ENCODE measurements around the gene FEN1. TPM values are rescaled to one million over a fixed set of nuclear protein-coding genes. Genes with fewer than 3 reads are reported as not detected.
A peak's percentile ranks its signal among the peaks of the same experiment; 100 is the strongest.

The FEN1 gene
- total and polyA plus RNA-seq, 2 of the 13 experiments (the other 11 are each of a cell fraction or from before 2014, with no cell fraction given): 12.4 to 102 TPM

- TF ChIP-seq SMAD1 (CRISPR knock-in tag; IDR thresholded peaks at IDR 0.05; ENCODE audit: borderline replicate concordance, low read depth) (peak; percentile 30; the same call in 1 of the 2 replicates), NR2F2 (IDR thresholded peaks at IDR 0.05; ENCODE audit: borderline replicate concordance, low read depth) (no peak), FOSL1 (CRISPR knock-in tag; IDR thresholded peaks at IDR 0.05; ENCODE audit: borderline replicate concordance) (no peak), FOXC1 (CRISPR knock-in tag; IDR thresholded peaks at IDR 0.05; ENCODE audit: borderline replicate concordance) (no peak), ZBTB14 (CRISPR knock-in tag; IDR thresholded peaks at IDR 0.05) (peak; percentile 47; the same call in 1 of the 2 replicates), MATR3 (CRISPR knock-in tag; IDR thresholded peaks at IDR 0.05) (no peak), HOXA3 (CRISPR knock-in tag; IDR thresholded peaks at IDR 0.05) (no peak), ZNF746 (CRISPR knock-in tag; IDR thresholded peaks at IDR 0.05) (no peak), ZFX (CRISPR knock-in tag; IDR thresholded peaks at IDR 0.05; ENCODE audit: low read depth) (peak; percentile 53), TFDP2 (CRISPR knock-in tag; IDR thresholded peaks at IDR 0.05) (no peak), HMG20A (CRISPR knock-in tag; IDR thresholded peaks at IDR 0.05; ENCODE audit: borderline replicate concordance) (no peak), KLF9 (CRISPR knock-in tag; IDR thresholded peaks at IDR 0.05; ENCODE audit: low read depth) (no peak), KAT2B (IDR thresholded peaks at IDR 0.05; ENCODE audit: borderline replicate concordance, low read depth, low read length) (no peak), ADNP (CRISPR knock-in tag; IDR thresholded peaks at IDR 0.05) (no peak), IRF1 (CRISPR knock-in tag; IDR thresholded peaks at IDR 0.05; ENCODE audit: low read depth) (no peak), MAZ (IDR thresholded peaks at IDR 0.05; ENCODE audit: borderline replicate concordance, low read depth, low read length) (no peak), MAZ (CRISPR knock-in tag; IDR thresholded peaks at IDR 0.05; ENCODE audit: low read depth) (no peak), ZNF7 (CRISPR knock-in tag; IDR thresholded peaks at IDR 0.05) (no peak), NKX3-1 (CRISPR knock-in tag; IDR thresholded peaks at IDR 0.05) (peak; percentile 32; the same call in 1 of the 2 replicates)
- TF ChIP-seq, protein P1, sequence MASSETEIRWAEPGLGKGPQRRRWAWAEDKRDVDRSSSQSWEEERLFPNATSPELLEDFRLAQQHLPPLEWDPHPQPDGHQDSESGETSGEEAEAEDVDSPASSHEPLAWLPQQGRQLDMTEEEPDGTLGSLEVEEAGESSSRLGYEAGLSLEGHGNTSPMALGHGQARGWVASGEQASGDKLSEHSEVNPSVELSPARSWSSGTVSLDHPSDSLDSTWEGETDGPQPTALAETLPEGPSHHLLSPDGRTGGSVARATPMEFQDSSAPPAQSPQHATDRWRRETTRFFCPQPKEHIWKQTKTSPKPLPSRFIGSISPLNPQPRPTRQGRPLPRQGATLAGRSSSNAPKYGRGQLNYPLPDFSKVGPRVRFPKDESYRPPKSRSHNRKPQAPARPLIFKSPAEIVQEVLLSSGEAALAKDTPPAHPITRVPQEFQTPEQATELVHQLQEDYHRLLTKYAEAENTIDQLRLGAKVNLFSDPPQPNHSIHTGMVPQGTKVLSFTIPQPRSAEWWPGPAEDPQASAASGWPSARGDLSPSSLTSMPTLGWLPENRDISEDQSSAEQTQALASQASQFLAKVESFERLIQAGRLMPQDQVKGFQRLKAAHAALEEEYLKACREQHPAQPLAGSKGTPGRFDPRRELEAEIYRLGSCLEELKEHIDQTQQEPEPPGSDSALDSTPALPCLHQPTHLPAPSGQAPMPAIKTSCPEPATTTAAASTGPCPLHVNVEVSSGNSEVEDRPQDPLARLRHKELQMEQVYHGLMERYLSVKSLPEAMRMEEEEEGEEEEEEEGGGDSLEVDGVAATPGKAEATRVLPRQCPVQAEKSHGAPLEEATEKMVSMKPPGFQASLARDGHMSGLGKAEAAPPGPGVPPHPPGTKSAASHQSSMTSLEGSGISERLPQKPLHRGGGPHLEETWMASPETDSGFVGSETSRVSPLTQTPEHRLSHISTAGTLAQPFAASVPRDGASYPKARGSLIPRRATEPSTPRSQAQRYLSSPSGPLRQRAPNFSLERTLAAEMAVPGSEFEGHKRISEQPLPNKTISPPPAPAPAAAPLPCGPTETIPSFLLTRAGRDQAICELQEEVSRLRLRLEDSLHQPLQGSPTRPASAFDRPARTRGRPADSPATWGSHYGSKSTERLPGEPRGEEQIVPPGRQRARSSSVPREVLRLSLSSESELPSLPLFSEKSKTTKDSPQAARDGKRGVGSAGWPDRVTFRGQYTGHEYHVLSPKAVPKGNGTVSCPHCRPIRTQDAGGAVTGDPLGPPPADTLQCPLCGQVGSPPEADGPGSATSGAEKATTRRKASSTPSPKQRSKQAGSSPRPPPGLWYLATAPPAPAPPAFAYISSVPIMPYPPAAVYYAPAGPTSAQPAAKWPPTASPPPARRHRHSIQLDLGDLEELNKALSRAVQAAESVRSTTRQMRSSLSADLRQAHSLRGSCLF (CRISPR knock-in tag; IDR thresholded peaks at IDR 0.05; ENCODE audit: borderline replicate concordance): no peak
- TF ChIP-seq, protein P2, sequence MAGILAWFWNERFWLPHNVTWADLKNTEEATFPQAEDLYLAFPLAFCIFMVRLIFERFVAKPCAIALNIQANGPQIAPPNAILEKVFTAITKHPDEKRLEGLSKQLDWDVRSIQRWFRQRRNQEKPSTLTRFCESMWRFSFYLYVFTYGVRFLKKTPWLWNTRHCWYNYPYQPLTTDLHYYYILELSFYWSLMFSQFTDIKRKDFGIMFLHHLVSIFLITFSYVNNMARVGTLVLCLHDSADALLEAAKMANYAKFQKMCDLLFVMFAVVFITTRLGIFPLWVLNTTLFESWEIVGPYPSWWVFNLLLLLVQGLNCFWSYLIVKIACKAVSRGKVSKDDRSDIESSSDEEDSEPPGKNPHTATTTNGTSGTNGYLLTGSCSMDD (CRISPR knock-in tag; IDR thresholded peaks at IDR 0.05): no peak
Observed at GRCh38 chr11:61828629-61829407, 36.1 kb downstream of the FEN1 start (continued).
